Transverse colon (tissue), 4 donors: Measurements from ENCODE around the gene ZFAND6. TPM values are rescaled to one million over a fixed set of nuclear protein-coding genes. Genes with fewer than 3 reads are reported as not detected.

Experiments used
- DNase-seq: peaks from one replicate; pipeline ENCODE4 v3.0.0-alpha.2; 2019
- H3K27ac ChIP-seq, 4 donors: fragments of 200-600 bp; sonication (generic); 2 replicates each; pipeline ENCODE4 v1.5.1; 2016 to 2018; ENCODE audit warnings: inconsistent platforms in 4 of 4
- H3K27me3 ChIP-seq: fragments of 200-600 bp; sonication (generic); 2 replicates; pipeline ENCODE4 v1.5.1; 2017; ENCODE audit warnings: inconsistent platforms
- H3K36me3 ChIP-seq, 4 donors: fragments of 200-600 bp; sonication (generic); 2 replicates each; pipeline ENCODE4 v1.5.1; 2017 to 2019; ENCODE audit warnings: inconsistent platforms in 4 of 4
- H3K4me1 ChIP-seq, 4 donors: fragments of 200-600 bp; sonication (generic); 2 replicates each; pipeline ENCODE4 v1.5.1; 2017 to 2020; ENCODE audit warnings: inconsistent platforms in 4 of 4
- H3K4me3 ChIP-seq, 4 donors: fragments of 200-600 bp; sonication (generic); 1 replicate in 1 of 4; 2 replicates in 3 of 4; pipeline versions ENCODE4 v1.5.1 to v1.6.1; 2017 to 2019; ENCODE audit warnings: inconsistent platforms in 4 of 4
- H3K9me3 ChIP-seq, 2 donors: fragments of 200-600 bp; sonication (generic); 2 replicates each; pipeline ENCODE4 v1.5.1; 2017 to 2019; ENCODE audit warnings: inconsistent platforms in 2 of 2
- CTCF ChIP-seq, 5 experiments: fragments of 200-600 bp in 3 of 5; fragments of 450-650 bp in 2 of 5; sonication (generic) in 3 of 5; IDR thresholded peaks; 1 replicate in 2 of 5; 2 replicates in 3 of 5; pipeline ENCODE4 v1.5.1; 2016 to 2017; ENCODE audit warnings: antibody characterized with exemption in 5 of 5, inconsistent platforms in 3 of 5, mild to moderate bottlenecking in 2 of 5, moderate library complexity in 1 of 5
- EP300 ChIP-seq: sonication (generic); formaldehyde crosslinking; IDR thresholded peaks from one replicate; pipeline ENCODE4 v1.6.1; 2017; ENCODE audit warnings: antibody characterized with exemption, low read depth
- POLR2A ChIP-seq: fragments of 450-650 bp; IDR thresholded peaks from one replicate; pipeline ENCODE4 v1.6.1; 2016; ENCODE audit warnings: antibody characterized with exemption, mild to moderate bottlenecking, moderate library complexity
- POLR2AphosphoS5 ChIP-seq, 3 donors: sonication (generic); formaldehyde crosslinking; IDR thresholded peaks; one replicate each; pipeline ENCODE4 v1.6.1; 2016; ENCODE audit warnings: antibody characterized with exemption in 3 of 3
- WGBS, 2 donors: methylation state at CpG; one replicate each; pipeline ENCODE4 v1.1.5; 2018; ENCODE audit warnings: low coverage in 1 of 2; 5-methylcytosine and 5-hydroxymethylcytosine counted together
- in situ Hi-C, 4 donors: fragments of 200-750 bp; cut with MboI; loops; one replicate each; pipeline versions ENCODE4 v1.15.0 to v1.15.1; 2017; ENCODE audit warnings: low sequenced_read_pairs in 3 of 4, low pct_ligation_motif_present in 1 of 4, low pct_unique_long_range_greater_than_20kb in 1 of 4
- intact Hi-C: fragments of 100-400 bp; cut with DNase I; formaldehyde crosslinking; loops from one replicate; pipeline ENCODE4 v1.15.1; 2023; ENCODE audit warnings: low total_unique reads
- total RNA-seq, 4 donors: library from RNA; depleted of rRNA; stranded (reverse); fragments of >200 nt; gene quantifications; one replicate each; pipeline ENCODE4 v1.1.0, GENCODE V29; 2016

The ZFAND6 gene
- total RNA-seq, 4 donors from 2014 or later: 86.7 to 195 (median 117) TPM

DNA sequence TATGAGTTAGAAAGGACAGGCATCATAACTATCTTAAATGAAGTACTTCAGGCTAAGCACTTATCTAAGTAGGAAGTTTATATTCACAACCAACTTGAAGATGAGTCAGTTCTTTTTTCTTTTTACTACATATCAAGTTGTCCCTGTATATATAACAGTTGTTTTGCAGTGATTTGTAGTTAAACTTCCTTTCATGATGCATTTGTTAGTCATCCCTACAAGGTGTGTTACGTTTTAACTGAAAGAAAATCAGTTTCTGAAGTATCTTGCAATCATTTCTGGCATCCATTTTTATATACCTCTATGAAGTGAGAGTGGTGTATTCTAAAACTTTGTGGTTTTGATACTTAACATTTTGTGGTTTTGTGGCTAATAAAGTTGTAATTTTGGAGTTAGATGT is 46.1 kb downstream of the ZFAND6 start:
- H3K9me3 ChIP-seq: no peaks in the 10 kb centered on the region
- peaks cover 8 to 20% (median 12%) of the 10 kb centered on the region in 4 donors for H3K4me1 ChIP-seq
- no peaks in the 10 kb centered on the region for H3K27me3 ChIP-seq
- 53 to 54% methylated on average over 1 of the region's 1 CpG for WGBS, 2 donors
- in situ Hi-C loops (no loop called here), intact Hi-C loops (no loop called here)
- peaks cover 0 to 3% (median 0%) of the 10 kb centered on the region in 4 donors for H3K36me3 ChIP-seq
- H3K4me3 ChIP-seq: no peak overlapping the region
- TF ChIP-seq POLR2AphosphoS5 (IDR thresholded peaks at IDR 0.05) (no peak), POLR2A (no peak), EP300 (no peak), CTCF (IDR thresholded peaks at IDR 0.05) (no peak)
- DNase-seq: no peak
- no peak overlapping the region for H3K27ac ChIP-seq

GRCh38 chr15:80106051-80106450 is 46.6 kb downstream of the ZFAND6 start:
- H3K36me3 ChIP-seq: peaks cover 0 to 3% (median 0%) of the 10 kb centered on the region in 4 donors
- no peak for DNase-seq
- H3K27me3 ChIP-seq: no peaks in the 10 kb centered on the region
- 92 to 97% methylated on average over 4 of the region's 4 CpGs for WGBS, 2 donors
- no peak overlapping the region for H3K4me3 ChIP-seq
- TF ChIP-seq POLR2A: no peak
- no peak for TF ChIP-seq CTCF (IDR thresholded peaks at IDR 0.05)
- TF ChIP-seq EP300: no peak
- no peak for TF ChIP-seq POLR2AphosphoS5 (IDR thresholded peaks at IDR 0.05)
- peaks cover 8 to 20% (median 12%) of the 10 kb centered on the region in 4 donors for H3K4me1 ChIP-seq
- in situ Hi-C loops: no loop called here
- H3K9me3 ChIP-seq: no peaks in the 10 kb centered on the region
- intact Hi-C loops: no loop called here
- no peak overlapping the region for H3K27ac ChIP-seq

- Histone ChIP-seq H3K4me1 (peaks cover 8 to 25% (median 12%) of the 10 kb centered on the region in 4 donors), H3K4me3 (no peak overlapping the region), H3K27me3 (no peaks in the 10 kb centered on the region), H3K27ac (no peak overlapping the region), H3K36me3 (peaks cover 0 to 3% (median 0%) of the 10 kb centered on the region in 4 donors), H3K9me3 (no peaks in the 10 kb centered on the region)
- intact Hi-C loops (no loop called here), in situ Hi-C loops (no loop called here)
- 93 to 98% methylated on average over 4 to 6 of the region's 6 CpGs for WGBS, 2 donors
- TF ChIP-seq POLR2A: no peak
- TF ChIP-seq CTCF (IDR thresholded peaks at IDR 0.05): no peak
- TF ChIP-seq EP300: no peak
- no peak for TF ChIP-seq POLR2AphosphoS5 (IDR thresholded peaks at IDR 0.05)
- no peak for DNase-seq
Observed at GRCh38 chr15:80107204-80107603, 47.7 kb downstream of the ZFAND6 start.

GRCh38 chr15:80107774-80108173 is 48.3 kb downstream of the ZFAND6 start:
- H3K27ac ChIP-seq: no peak overlapping the region
- H3K4me1 ChIP-seq: peaks cover 8 to 29% (median 12%) of the 10 kb centered on the region in 4 donors
- H3K4me3 ChIP-seq: no peak overlapping the region
- peaks cover 0 to 3% (median 0%) of the 10 kb centered on the region in 4 donors for H3K36me3 ChIP-seq
- H3K27me3 ChIP-seq: no peaks in the 10 kb centered on the region
- no peak for DNase-seq
- intact Hi-C loops: no loop called here
- H3K9me3 ChIP-seq: no peaks in the 10 kb centered on the region
- TF ChIP-seq EP300 (no peak), POLR2A (no peak), POLR2AphosphoS5 (IDR thresholded peaks at IDR 0.05) (no peak), CTCF (IDR thresholded peaks at IDR 0.05) (no peak)
- in situ Hi-C loops: no loop called here
- 67 to 92% methylated on average over 2 of the region's 3 CpGs for WGBS, 2 donors
